ENCODE measurements around the gene IMMP2L. TPM values are rescaled to one million over a fixed set of nuclear protein-coding genes. Genes with fewer than 3 reads are reported as not detected.

IMMP2L gene
- total and polyA plus RNA-seq, 2 of the 4 experiments (the other 2 are of a cell fraction) = 5.8 to 9.3 TPM

- Histone ChIP-seq H3K9ac (ENCODE audit: low read depth, low read length) (no peak overlapping the region), H2BK120ac (ENCODE audit: low read depth, low read length) (no peak overlapping the region), H2BK20ac (ENCODE audit: low read depth, low read length) (no peak overlapping the region), H4K8ac (ENCODE audit: low read depth in 2 of 2, low read length in 2 of 2) (no peak overlapping the region), H3K9me1 (ENCODE audit: insufficient read depth, low read length) (no peaks in the 10 kb centered on the region), H3K18ac (ENCODE audit: low read depth, low read length) (no peak overlapping the region), H4K5ac (ENCODE audit: low read depth, low read length) (no peak overlapping the region), H2BK15ac (ENCODE audit: low read depth, low read length) (no peak overlapping the region), H3K56ac (ENCODE audit: extremely low read depth, insufficient read depth, low read length) (no peak overlapping the region), H2AFZ (replicated peaks; ENCODE audit: low read length, poor library complexity) (no peak overlapping the region), H3K79me1 (ENCODE audit: low read depth in 1 of 2, low read length in 2 of 2) (no peaks in the 10 kb centered on the region), H3K4ac (ENCODE audit: low read depth, low read length) (no peak overlapping the region), H3K36me3 (ENCODE audit: control insufficient read depth, insufficient read depth, low read length) (no peaks in the 10 kb centered on the region), H3K9me3 (ENCODE audit: control insufficient read depth, insufficient read depth, low read length) (no peaks in the 10 kb centered on the region), H3K27me3 (ENCODE audit: control insufficient read depth, insufficient read depth, low read length) (no peaks in the 10 kb centered on the region), H3K14ac (replicated peaks; ENCODE audit: low read depth, low read length) (no peak overlapping the region), H2BK5ac (ENCODE audit: low read depth, low read length, poor library complexity, severe bottlenecking) (no peak overlapping the region), H2AK5ac (ENCODE audit: low read depth, low read length) (no peak overlapping the region), H3K27ac (ENCODE audit: insufficient read depth, low read length) (no peak overlapping the region), H2AK9ac (replicated peaks; ENCODE audit: low read depth, low read length, poor library complexity) (no peak overlapping the region), H4K20me1 (ENCODE audit: insufficient read depth, low read length) (no peaks in the 10 kb centered on the region), H3K4me2 (ENCODE audit: low read depth, low read length) (no peak overlapping the region), H4K91ac (ENCODE audit: insufficient read depth, low read depth, low read length) (no peak overlapping the region), H3K23ac (ENCODE audit: low read depth, low read length) (no peak overlapping the region), H3K4me3 (ENCODE audit: insufficient read depth, low read depth, low read length) (no peak overlapping the region), H3K4me1 (ENCODE audit: control insufficient read depth, insufficient read depth, low read length) (no peaks in the 10 kb centered on the region)
- DNase-seq = no peak
- ChIA-PET POLR2A (ENCODE audit: unreplicated experiment) (no interaction called here), CTCF (no interaction called here)
- dilution Hi-C loops (cut with HindIII; ENCODE audit: low sequenced_read_pairs, unreplicated experiment) = no loop called here
- in situ Hi-C loops (cut with MboI; ENCODE audit: low sequenced_read_pairs) = loop anchor here (10.0 kb wide), 1 partner anchor 152 kb away; no protein-coding TSS in a partner anchor
- BruUV-seq (replicated peaks) = no TSS peak
- WGBS, 2 experiments (ENCODE audit: extremely low coverage in 2 of 2, insufficient read length in 1 of 2) = no CpG with 5 or more reads among the region's 1 CpG
- intact Hi-C loops (cut with micrococcal nuclease) = no loop called here
- TF ChIP-seq RCOR1 (IDR thresholded peaks at IDR 0.05; ENCODE audit: insufficient replicate concordance, low read length) = no peak
- no peak for TF ChIP-seq RFX5 (IDR thresholded peaks at IDR 0.05; ENCODE audit: low read depth, low read length)
- TF ChIP-seq CTCF (conservative IDR thresholded peaks at IDR 0.05; ENCODE audit: low read depth, low read length) = no peak
- no peak for TF ChIP-seq SMC3 (IDR thresholded peaks at IDR 0.05; ENCODE audit: low read depth, low read length)
- TF ChIP-seq MAFK (IDR thresholded peaks at IDR 0.05; ENCODE audit: low read depth, low read length) = no peak
- TF ChIP-seq BHLHE40 (IDR thresholded peaks at IDR 0.05; ENCODE audit: low read depth, low read length) = no peak
- TF ChIP-seq CEBPB (IDR thresholded peaks at IDR 0.05; ENCODE audit: low read depth, low read length) = no peak
- TF ChIP-seq RAD21 (IDR thresholded peaks at IDR 0.05; ENCODE audit: low read length) = no peak
- TF ChIP-seq POLR2A (IDR thresholded peaks at IDR 0.05; ENCODE audit: low read depth, low read length) = no peak
- TF ChIP-seq USF2 (IDR thresholded peaks at IDR 0.05; ENCODE audit: low read depth, low read length) = no peak
- TF ChIP-seq MAZ (IDR thresholded peaks at IDR 0.05; ENCODE audit: borderline replicate concordance, low read depth, low read length) = no peak
- TF ChIP-seq ELK1 (IDR thresholded peaks at IDR 0.05; ENCODE audit: borderline replicate concordance, low read depth, low read length) = no peak
- TF ChIP-seq NFE2L2 (IDR thresholded peaks at IDR 0.05; ENCODE audit: low read depth, low read length) = no peak
- no peak for TF ChIP-seq FOS (IDR thresholded peaks at IDR 0.05; ENCODE audit: low read depth, low read length)
- TF ChIP-seq MXI1 (IDR thresholded peaks at IDR 0.05; ENCODE audit: borderline replicate concordance, low read depth, low read length) = no peak
- no peak for TF ChIP-seq CHD1 (IDR thresholded peaks at IDR 0.05; ENCODE audit: low read depth, low read length)
- no peak for ATAC-seq (ENCODE audit: low read depth)
Observed at GRCh38 chr7:111333010-111333409, 229.3 kb downstream of the IMMP2L start.
